Measurements from ENCODE around the gene NBPF9. TPM values are rescaled to one million over a fixed set of nuclear protein-coding genes. Genes with fewer than 3 reads are reported as not detected.
"Not testable (repeated sequence)": the region's sequence is repeated elsewhere in the genome, so short reads cannot be mapped to it uniquely, and the experiment has no call there.

NBPF9 gene
- total and polyA plus RNA-seq, 2 of the 4 experiments (the other 2 are of a cell fraction) = 15.2 to 17.3 TPM

- H2AK9ac ChIP-seq (replicated peaks; ENCODE audit: low read depth, low read length, poor library complexity); H3K14ac ChIP-seq (replicated peaks; ENCODE audit: low read depth, low read length); H3K4ac ChIP-seq (ENCODE audit: low read depth, low read length); H4K5ac ChIP-seq (ENCODE audit: low read depth, low read length); H3K4me1 ChIP-seq (ENCODE audit: control insufficient read depth, insufficient read depth, low read length); dilution Hi-C loops (cut with HindIII; ENCODE audit: low sequenced_read_pairs, unreplicated experiment); H3K27ac ChIP-seq (ENCODE audit: insufficient read depth, low read length); H3K9me1 ChIP-seq (ENCODE audit: insufficient read depth, low read length); in situ Hi-C loops (cut with MboI; ENCODE audit: low sequenced_read_pairs); CTCF ChIA-PET; H2BK20ac ChIP-seq (ENCODE audit: low read depth, low read length); DNase-seq; H4K20me1 ChIP-seq (ENCODE audit: insufficient read depth, low read length); H2BK5ac ChIP-seq (ENCODE audit: low read depth, low read length, poor library complexity, severe bottlenecking); H4K8ac ChIP-seq (ENCODE audit: low read depth in 2 of 2, low read length in 2 of 2); H3K79me1 ChIP-seq (ENCODE audit: low read depth in 1 of 2, low read length in 2 of 2); H3K56ac ChIP-seq (ENCODE audit: extremely low read depth, insufficient read depth, low read length); H4K91ac ChIP-seq (ENCODE audit: insufficient read depth, low read depth, low read length); intact Hi-C loops (cut with micrococcal nuclease); H3K23ac ChIP-seq (ENCODE audit: low read depth, low read length); H3K18ac ChIP-seq (ENCODE audit: low read depth, low read length); H2AK5ac ChIP-seq (ENCODE audit: low read depth, low read length); H3K4me3 ChIP-seq (ENCODE audit: insufficient read depth, low read depth, low read length); H3K27me3 ChIP-seq (ENCODE audit: control insufficient read depth, insufficient read depth, low read length); H2AFZ ChIP-seq (replicated peaks; ENCODE audit: low read length, poor library complexity); H3K4me2 ChIP-seq (ENCODE audit: low read depth, low read length); H2BK15ac ChIP-seq (ENCODE audit: low read depth, low read length); H2BK120ac ChIP-seq (ENCODE audit: low read depth, low read length); ATAC-seq (ENCODE audit: low read depth); H3K36me3 ChIP-seq (ENCODE audit: control insufficient read depth, insufficient read depth, low read length); POLR2A ChIA-PET (ENCODE audit: unreplicated experiment); BruUV-seq (replicated peaks); H3K9me3 ChIP-seq (ENCODE audit: control insufficient read depth, insufficient read depth, low read length); H3K9ac ChIP-seq (ENCODE audit: low read depth, low read length): not testable (repeated sequence)
- no CpG with 5 or more reads among the region's 9 CpGs for WGBS, 2 experiments (ENCODE audit: extremely low coverage in 2 of 2, insufficient read length in 1 of 2)
Observed at GRCh38 chr1:149075505-149076127, 27.7 kb downstream of the NBPF9 start.

GRCh38 chr1:149064611-149065010 is 38.7 kb downstream of the NBPF9 start:
- H3K4ac ChIP-seq (ENCODE audit: low read depth, low read length); H3K9me3 ChIP-seq (ENCODE audit: control insufficient read depth, insufficient read depth, low read length); H3K36me3 ChIP-seq (ENCODE audit: control insufficient read depth, insufficient read depth, low read length); H3K14ac ChIP-seq (replicated peaks; ENCODE audit: low read depth, low read length); H3K9me1 ChIP-seq (ENCODE audit: insufficient read depth, low read length); H4K5ac ChIP-seq (ENCODE audit: low read depth, low read length); H3K79me1 ChIP-seq (ENCODE audit: low read depth in 1 of 2, low read length in 2 of 2); H2AFZ ChIP-seq (replicated peaks; ENCODE audit: low read length, poor library complexity); H3K4me1 ChIP-seq (ENCODE audit: control insufficient read depth, insufficient read depth, low read length); H4K8ac ChIP-seq (ENCODE audit: low read depth in 2 of 2, low read length in 2 of 2); H2AK9ac ChIP-seq (replicated peaks; ENCODE audit: low read depth, low read length, poor library complexity); POLR2A ChIA-PET (ENCODE audit: unreplicated experiment); H3K27ac ChIP-seq (ENCODE audit: insufficient read depth, low read length); H3K4me3 ChIP-seq (ENCODE audit: insufficient read depth, low read depth, low read length); H4K91ac ChIP-seq (ENCODE audit: insufficient read depth, low read depth, low read length); in situ Hi-C loops (cut with MboI; ENCODE audit: low sequenced_read_pairs); H2AK5ac ChIP-seq (ENCODE audit: low read depth, low read length); H2BK120ac ChIP-seq (ENCODE audit: low read depth, low read length); H3K18ac ChIP-seq (ENCODE audit: low read depth, low read length); intact Hi-C loops (cut with micrococcal nuclease); H3K56ac ChIP-seq (ENCODE audit: extremely low read depth, insufficient read depth, low read length); H3K23ac ChIP-seq (ENCODE audit: low read depth, low read length); H2BK15ac ChIP-seq (ENCODE audit: low read depth, low read length); CTCF ChIA-PET; DNase-seq; H3K4me2 ChIP-seq (ENCODE audit: low read depth, low read length); ATAC-seq (ENCODE audit: low read depth); H3K27me3 ChIP-seq (ENCODE audit: control insufficient read depth, insufficient read depth, low read length); dilution Hi-C loops (cut with HindIII; ENCODE audit: low sequenced_read_pairs, unreplicated experiment); H2BK5ac ChIP-seq (ENCODE audit: low read depth, low read length, poor library complexity, severe bottlenecking); H2BK20ac ChIP-seq (ENCODE audit: low read depth, low read length); H4K20me1 ChIP-seq (ENCODE audit: insufficient read depth, low read length); H3K9ac ChIP-seq (ENCODE audit: low read depth, low read length); BruUV-seq (replicated peaks): not testable (repeated sequence)
- no CpG with 5 or more reads among the region's 3 CpGs for WGBS, 2 experiments (ENCODE audit: extremely low coverage in 2 of 2, insufficient read length in 1 of 2)
